ENCODE measurements around the gene WWOX. TPM values are rescaled to one million over a fixed set of nuclear protein-coding genes. Genes with fewer than 3 reads are reported as not detected.

The WWOX gene
- total RNA-seq, 1 donor from 2014 or later: 43.2 TPM

GRCh38 chr16:79184464-79185030 lies 1085.1 kb downstream of the WWOX start:
- Mint-ChIP-seq H3K36me3 (ENCODE audit: insufficient read depth) (no peaks in the 10 kb centered on the region), H3K4me1 (ENCODE audit: low read depth) (peaks cover 10% of the 10 kb centered on the region), H3K4me3 (ENCODE audit: low read depth) (no peak overlapping the region), H3K27me3 (peaks cover 4% of the 10 kb centered on the region), H3K9me3 (ENCODE audit: low read depth) (peaks cover 3% of the 10 kb centered on the region), H3K27ac (no peak overlapping the region)
- DNase-seq (ENCODE audit: low spot score, unreplicated experiment): no peak
- TF ChIP-seq, protein P1, sequence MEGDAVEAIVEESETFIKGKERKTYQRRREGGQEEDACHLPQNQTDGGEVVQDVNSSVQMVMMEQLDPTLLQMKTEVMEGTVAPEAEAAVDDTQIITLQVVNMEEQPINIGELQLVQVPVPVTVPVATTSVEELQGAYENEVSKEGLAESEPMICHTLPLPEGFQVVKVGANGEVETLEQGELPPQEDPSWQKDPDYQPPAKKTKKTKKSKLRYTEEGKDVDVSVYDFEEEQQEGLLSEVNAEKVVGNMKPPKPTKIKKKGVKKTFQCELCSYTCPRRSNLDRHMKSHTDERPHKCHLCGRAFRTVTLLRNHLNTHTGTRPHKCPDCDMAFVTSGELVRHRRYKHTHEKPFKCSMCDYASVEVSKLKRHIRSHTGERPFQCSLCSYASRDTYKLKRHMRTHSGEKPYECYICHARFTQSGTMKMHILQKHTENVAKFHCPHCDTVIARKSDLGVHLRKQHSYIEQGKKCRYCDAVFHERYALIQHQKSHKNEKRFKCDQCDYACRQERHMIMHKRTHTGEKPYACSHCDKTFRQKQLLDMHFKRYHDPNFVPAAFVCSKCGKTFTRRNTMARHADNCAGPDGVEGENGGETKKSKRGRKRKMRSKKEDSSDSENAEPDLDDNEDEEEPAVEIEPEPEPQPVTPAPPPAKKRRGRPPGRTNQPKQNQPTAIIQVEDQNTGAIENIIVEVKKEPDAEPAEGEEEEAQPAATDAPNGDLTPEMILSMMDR (IDR thresholded peaks at IDR 0.05; ENCODE audit: unreplicated experiment): no peak

- Mint-ChIP-seq H3K27me3 (peaks cover 4% of the 10 kb centered on the region), H3K27ac (no peak overlapping the region), H3K4me3 (ENCODE audit: low read depth) (no peak overlapping the region), H3K36me3 (ENCODE audit: insufficient read depth) (no peaks in the 10 kb centered on the region), H3K9me3 (ENCODE audit: low read depth) (no peaks in the 10 kb centered on the region), H3K4me1 (ENCODE audit: low read depth) (peaks cover 10% of the 10 kb centered on the region)
- no peak for DNase-seq (ENCODE audit: low spot score, unreplicated experiment)
- TF ChIP-seq, protein P1 (IDR thresholded peaks at IDR 0.05; ENCODE audit: unreplicated experiment): no peak
These were observed 1086.3 kb downstream of the WWOX start for GRCh38 chr16:79185711-79186110.

DNA sequence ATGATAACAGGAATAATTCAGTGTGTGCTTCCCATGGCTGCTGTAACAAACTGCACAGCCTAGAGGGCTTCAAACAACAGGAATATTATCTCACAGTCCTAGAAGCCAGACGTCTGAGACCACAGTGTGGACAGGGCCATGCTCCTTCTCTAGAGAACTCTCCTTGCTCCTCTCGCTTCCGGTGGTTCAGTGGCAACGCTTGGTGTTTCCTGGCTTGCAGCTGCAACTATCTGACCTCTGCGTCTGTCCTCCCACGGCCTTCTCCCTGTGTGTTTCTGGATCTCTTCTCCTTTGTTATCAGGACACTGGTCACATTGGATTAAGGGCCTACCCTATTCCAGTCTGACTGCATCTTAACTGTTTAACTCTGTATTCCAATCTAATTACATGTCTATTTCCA lies 1086.7 kb downstream of the WWOX start:
- no peaks in the 10 kb centered on the region for H3K36me3 Mint-ChIP-seq (ENCODE audit: insufficient read depth)
- no peak overlapping the region for H3K27ac Mint-ChIP-seq
- TF ChIP-seq, protein P1 (IDR thresholded peaks at IDR 0.05; ENCODE audit: unreplicated experiment): no peak
- no peak for DNase-seq (ENCODE audit: low spot score, unreplicated experiment)
- H3K9me3 Mint-ChIP-seq (ENCODE audit: low read depth): no peaks in the 10 kb centered on the region
- H3K27me3 Mint-ChIP-seq: peaks cover 4% of the 10 kb centered on the region
- peaks cover 10% of the 10 kb centered on the region for H3K4me1 Mint-ChIP-seq (ENCODE audit: low read depth)
- H3K4me3 Mint-ChIP-seq (ENCODE audit: low read depth): no peak overlapping the region

DNA sequence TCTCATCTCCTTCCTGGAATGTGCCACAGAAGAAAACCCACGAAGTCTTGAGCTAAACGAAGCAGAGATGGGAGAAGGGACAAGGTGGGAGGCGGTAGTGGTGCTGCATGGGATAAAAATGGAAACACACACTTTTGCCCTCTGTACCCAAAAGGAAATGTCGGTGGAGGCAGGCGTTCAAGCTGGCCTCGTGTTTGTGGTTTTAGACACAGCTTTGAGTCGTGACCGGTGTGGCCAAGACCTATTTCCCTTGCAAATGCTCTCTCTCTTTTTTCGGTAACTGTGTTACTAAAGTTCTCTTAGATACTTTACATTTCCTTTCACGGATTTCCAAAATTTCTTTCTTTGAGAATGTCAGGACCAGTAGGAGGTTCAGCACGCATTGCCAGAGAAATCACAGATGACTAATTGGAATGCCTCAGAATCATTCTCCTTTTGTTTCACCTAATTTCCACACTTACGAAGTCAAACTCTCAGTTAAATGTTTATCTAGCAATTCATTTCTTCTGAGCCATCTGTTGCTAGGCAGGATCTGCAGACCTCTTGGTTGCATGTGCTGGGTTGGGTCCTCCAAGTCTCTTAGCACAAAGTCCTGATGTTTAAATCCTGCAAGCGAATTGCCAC lies 1088.8 kb downstream of the WWOX start:
- Mint-ChIP-seq H3K27ac (peak overlapping the region; percentile 34), H3K4me3 (ENCODE audit: low read depth) (no peak overlapping the region), H3K9me3 (ENCODE audit: low read depth) (no peaks in the 10 kb centered on the region), H3K4me1 (ENCODE audit: low read depth) (peaks cover 10% of the 10 kb centered on the region), H3K27me3 (peaks cover 4% of the 10 kb centered on the region), H3K36me3 (ENCODE audit: insufficient read depth) (no peaks in the 10 kb centered on the region)
- TF ChIP-seq, protein P1 (IDR thresholded peaks at IDR 0.05; ENCODE audit: unreplicated experiment): no peak
- DNase-seq (ENCODE audit: low spot score, unreplicated experiment): no peak

DNA sequence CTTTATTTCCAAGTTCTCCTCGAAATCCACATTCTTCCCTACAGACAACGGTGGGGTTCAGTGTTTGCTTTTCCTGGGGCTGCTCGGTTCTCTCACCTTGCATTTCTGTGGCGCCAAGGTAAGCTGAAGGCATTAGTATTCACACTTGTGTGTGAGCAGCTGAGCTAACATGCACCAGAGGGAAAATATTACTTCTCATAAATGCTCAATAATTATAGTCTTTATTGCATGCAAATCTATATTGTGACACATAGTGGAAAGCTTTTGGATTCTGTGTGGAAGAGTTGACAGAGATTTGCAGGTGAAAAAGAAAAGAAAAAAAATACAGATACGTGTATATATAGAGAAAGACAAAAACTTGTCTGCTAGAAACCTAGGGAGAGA lies 1089.3 kb downstream of the WWOX start:
- H3K4me1 Mint-ChIP-seq (ENCODE audit: low read depth): peaks cover 10% of the 10 kb centered on the region
- H3K4me3 Mint-ChIP-seq (ENCODE audit: low read depth): no peak overlapping the region
- TF ChIP-seq, protein P1 (IDR thresholded peaks at IDR 0.05; ENCODE audit: unreplicated experiment): no peak
- H3K9me3 Mint-ChIP-seq (ENCODE audit: low read depth): no peaks in the 10 kb centered on the region
- no peak for DNase-seq (ENCODE audit: low spot score, unreplicated experiment)
- H3K36me3 Mint-ChIP-seq (ENCODE audit: insufficient read depth): no peaks in the 10 kb centered on the region
- peaks cover 3% of the 10 kb centered on the region for H3K27me3 Mint-ChIP-seq
- H3K27ac Mint-ChIP-seq: no peak overlapping the region
